22Rv1 (cell line): ENCODE measurements around the gene TRIM69.

Experiments
- ZFX ChIP-seq: fragments of 450-650 bp; IDR thresholded peaks from 2 replicates; pipeline ENCODE4 v1.6.1; 2017; ENCODE audit warnings: antibody characterized with exemption, borderline replicate concordance
- TF ChIP-seq, protein P1 (sequence below): fragments of 450-650 bp; IDR thresholded peaks from 2 replicates; pipeline ENCODE4 v1.5.1; 2017; ENCODE audit warnings: mild to moderate bottlenecking

DNA sequence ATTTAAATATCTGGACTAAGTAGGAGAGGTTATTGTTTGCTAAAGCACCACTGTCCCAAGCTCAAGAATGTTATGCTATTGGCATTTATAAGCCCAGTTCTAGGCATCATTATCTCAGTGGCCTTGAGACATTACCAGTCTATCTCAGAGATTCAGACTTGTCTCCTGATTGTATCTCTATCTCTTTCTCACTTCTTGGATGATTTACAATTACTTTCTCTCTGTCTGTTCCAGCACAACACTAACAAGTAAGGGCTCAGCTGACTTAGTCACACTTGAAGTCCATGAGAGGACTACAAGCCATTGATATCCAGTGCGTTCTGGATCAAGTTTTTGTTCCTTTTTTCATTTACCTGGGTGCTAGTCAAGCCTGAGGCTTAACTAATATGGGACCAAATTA lies 60.2 kb downstream of the TRIM69 start:
- TF ChIP-seq, protein P1, sequence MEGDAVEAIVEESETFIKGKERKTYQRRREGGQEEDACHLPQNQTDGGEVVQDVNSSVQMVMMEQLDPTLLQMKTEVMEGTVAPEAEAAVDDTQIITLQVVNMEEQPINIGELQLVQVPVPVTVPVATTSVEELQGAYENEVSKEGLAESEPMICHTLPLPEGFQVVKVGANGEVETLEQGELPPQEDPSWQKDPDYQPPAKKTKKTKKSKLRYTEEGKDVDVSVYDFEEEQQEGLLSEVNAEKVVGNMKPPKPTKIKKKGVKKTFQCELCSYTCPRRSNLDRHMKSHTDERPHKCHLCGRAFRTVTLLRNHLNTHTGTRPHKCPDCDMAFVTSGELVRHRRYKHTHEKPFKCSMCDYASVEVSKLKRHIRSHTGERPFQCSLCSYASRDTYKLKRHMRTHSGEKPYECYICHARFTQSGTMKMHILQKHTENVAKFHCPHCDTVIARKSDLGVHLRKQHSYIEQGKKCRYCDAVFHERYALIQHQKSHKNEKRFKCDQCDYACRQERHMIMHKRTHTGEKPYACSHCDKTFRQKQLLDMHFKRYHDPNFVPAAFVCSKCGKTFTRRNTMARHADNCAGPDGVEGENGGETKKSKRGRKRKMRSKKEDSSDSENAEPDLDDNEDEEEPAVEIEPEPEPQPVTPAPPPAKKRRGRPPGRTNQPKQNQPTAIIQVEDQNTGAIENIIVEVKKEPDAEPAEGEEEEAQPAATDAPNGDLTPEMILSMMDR: no peak
- no peak for TF ChIP-seq ZFX
